ENCODE data around the gene PTCD1.

- TF ChIP-seq EZH2 (IDR thresholded peaks at IDR 0.05; ENCODE audit: insufficient read depth, low read length), result no peak
- TF ChIP-seq, protein P1, sequence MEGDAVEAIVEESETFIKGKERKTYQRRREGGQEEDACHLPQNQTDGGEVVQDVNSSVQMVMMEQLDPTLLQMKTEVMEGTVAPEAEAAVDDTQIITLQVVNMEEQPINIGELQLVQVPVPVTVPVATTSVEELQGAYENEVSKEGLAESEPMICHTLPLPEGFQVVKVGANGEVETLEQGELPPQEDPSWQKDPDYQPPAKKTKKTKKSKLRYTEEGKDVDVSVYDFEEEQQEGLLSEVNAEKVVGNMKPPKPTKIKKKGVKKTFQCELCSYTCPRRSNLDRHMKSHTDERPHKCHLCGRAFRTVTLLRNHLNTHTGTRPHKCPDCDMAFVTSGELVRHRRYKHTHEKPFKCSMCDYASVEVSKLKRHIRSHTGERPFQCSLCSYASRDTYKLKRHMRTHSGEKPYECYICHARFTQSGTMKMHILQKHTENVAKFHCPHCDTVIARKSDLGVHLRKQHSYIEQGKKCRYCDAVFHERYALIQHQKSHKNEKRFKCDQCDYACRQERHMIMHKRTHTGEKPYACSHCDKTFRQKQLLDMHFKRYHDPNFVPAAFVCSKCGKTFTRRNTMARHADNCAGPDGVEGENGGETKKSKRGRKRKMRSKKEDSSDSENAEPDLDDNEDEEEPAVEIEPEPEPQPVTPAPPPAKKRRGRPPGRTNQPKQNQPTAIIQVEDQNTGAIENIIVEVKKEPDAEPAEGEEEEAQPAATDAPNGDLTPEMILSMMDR (IDR thresholded peaks at IDR 0.05; ENCODE audit: insufficient read depth, low read depth, low read length), result no peak
These were observed 55.4 kb downstream of the PTCD1 start for GRCh38 chr7:99383203-99383602.
